Activated naive CD4-positive, alpha-beta T cell treated with anti-CD3 and anti-CD28 coated beads, Interleukin-2, amount 10 ng/mL, durations not matched to agents 7 days and 5 days (primary cell): ENCODE data around the gene KIF11.

Experiments
- CTCF ChIA-PET: fragments of 350-600 bp; sonication (Branson Sonifier 250); formaldehyde crosslinking; loops from one replicate; lab custom pipeline; 2021; ENCODE audit warnings: antibody characterized with exemption; lab: Charles Lee
- DNase-seq: peaks from one replicate; pipeline ENCODE4 v3.0.0-alpha.2; 2020
- H3K27ac Mint-ChIP-seq: one replicate; pipeline ENCODE4 v1.8.0; 2021; ENCODE audit warnings: mild to moderate bottlenecking, moderate library complexity, mixed read lengths
- H3K27me3 Mint-ChIP-seq: one replicate; pipeline ENCODE4 v1.8.0; 2021; ENCODE audit warnings: mild to moderate bottlenecking, mixed read lengths
- H3K36me3 Mint-ChIP-seq: one replicate; pipeline ENCODE4 v1.8.0; 2021; ENCODE audit warnings: mixed read lengths
- H3K4me1 Mint-ChIP-seq: one replicate; pipeline ENCODE4 v1.8.0; 2021; ENCODE audit warnings: mixed read lengths
- H3K4me3 Mint-ChIP-seq: one replicate; pipeline ENCODE4 v1.8.0; 2021; ENCODE audit warnings: mild to moderate bottlenecking, moderate library complexity, mixed read lengths
- H3K9me3 Mint-ChIP-seq: one replicate; pipeline ENCODE4 v1.8.0; 2021; ENCODE audit warnings: mixed read lengths

The KIF11 gene

DNA sequence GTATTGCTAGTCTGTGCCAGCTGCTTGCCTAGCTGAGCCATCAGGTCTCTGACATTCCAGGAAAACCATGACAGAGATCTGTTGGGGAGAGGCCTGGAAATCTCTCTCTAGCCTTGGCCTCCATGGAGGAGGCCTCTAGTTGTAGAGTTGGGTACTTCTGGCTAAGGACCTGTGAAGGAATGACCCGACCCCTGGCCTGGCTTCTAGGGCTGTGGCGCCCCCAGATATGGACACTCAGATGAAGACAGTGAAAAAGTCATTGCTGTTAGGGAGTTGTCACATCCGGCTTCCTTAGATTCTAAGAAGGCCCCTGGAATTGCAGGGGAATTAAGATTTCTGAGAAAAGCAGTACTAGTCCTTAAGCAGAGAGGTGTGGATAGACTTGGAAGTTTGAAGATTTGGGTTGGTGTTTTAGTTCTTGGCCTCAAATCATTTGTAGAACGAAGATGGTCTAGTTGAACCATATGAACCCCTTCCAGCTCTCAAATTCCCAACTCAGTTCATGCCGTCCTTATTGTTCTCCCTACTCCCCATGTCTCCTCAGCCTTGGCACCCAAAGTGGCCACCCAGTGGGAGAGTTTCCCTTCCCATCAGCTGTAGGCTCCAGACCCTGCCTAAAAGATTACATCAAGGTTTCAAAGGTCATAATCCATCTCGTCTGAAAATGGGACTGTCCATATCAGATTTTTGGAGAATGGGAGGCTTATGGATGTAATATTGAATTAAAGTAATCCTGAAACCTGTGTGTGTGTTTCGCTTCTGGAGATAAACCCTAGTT lies 103.9 kb downstream of the KIF11 start:
- no peak overlapping the region for H3K27ac Mint-ChIP-seq
- H3K9me3 Mint-ChIP-seq = no peaks in the 10 kb centered on the region
- peaks cover 2% of the 10 kb centered on the region for H3K36me3 Mint-ChIP-seq
- peaks cover 41% of the 10 kb centered on the region for H3K4me1 Mint-ChIP-seq
- DNase-seq = no peak
- CTCF ChIA-PET = interaction anchor here (1.5 kb wide), 1 partner anchor 145 kb away, joined by 3 read pairs; no protein-coding TSS in a partner anchor
- H3K4me3 Mint-ChIP-seq = no peak overlapping the region
- H3K27me3 Mint-ChIP-seq = peaks cover 89% of the 10 kb centered on the region

DNA sequence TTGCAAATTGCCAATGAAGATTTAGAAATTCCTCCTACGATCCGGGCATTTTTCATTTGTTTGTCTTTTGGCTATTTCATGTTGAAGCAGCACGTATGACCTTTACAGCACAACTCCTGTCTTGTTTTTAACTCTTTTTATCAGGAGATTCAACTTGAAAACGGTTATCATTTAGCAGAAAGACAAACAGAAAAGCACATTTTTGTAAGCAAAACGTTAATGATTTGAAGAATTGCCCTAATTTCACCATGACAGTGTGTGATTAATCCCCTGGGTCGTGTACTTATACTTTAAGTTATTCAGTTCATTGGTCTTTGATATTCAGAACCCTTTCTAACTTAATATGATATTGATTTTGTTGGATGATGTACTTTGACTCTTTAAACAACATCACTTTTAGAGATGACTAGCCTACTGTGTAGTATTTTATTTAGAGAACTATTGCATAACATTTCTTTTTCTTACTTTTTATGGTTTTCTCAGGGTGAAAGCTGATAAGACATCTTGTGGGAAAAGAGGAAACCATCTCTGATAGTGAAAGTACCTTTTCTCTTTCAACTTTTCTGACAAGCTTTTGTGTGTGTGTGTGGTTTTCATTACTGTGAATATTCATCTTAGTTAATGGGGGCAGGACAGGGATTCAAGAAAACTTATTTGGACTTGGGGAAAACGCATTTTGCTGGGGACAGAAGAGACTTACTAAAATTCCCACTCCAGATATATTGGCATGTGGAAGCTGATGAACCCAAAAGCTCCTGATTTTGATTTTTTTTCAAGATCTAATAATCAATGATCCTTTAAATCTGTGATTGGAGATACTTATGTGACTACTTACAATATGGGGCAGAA lies 105.0 kb downstream of the KIF11 start:
- no peak overlapping the region for H3K27ac Mint-ChIP-seq
- peaks cover 34% of the 10 kb centered on the region for H3K4me1 Mint-ChIP-seq
- no peak overlapping the region for H3K4me3 Mint-ChIP-seq

GRCh38 chr10:92699193-92699517 lies 106.2 kb downstream of the KIF11 start:
- CTCF ChIA-PET = interaction anchor here (0.5 kb wide), 1 partner anchor 23 kb away, joined by 3 read pairs; no protein-coding TSS in a partner anchor
- H3K4me3 Mint-ChIP-seq = peak overlapping the region; percentile 57
- DNase-seq = no peak
- H3K4me1 Mint-ChIP-seq = peaks cover 34% of the 10 kb centered on the region
- no peak overlapping the region for H3K27ac Mint-ChIP-seq
- H3K36me3 Mint-ChIP-seq = no peaks in the 10 kb centered on the region
- peaks cover 87% of the 10 kb centered on the region for H3K27me3 Mint-ChIP-seq
- H3K9me3 Mint-ChIP-seq = no peaks in the 10 kb centered on the region

More for the DNA sequence above, 105.0 kb downstream of the KIF11 start:
- CTCF ChIA-PET = interaction anchor here (1.5 kb wide), 1 partner anchor 144 kb away, joined by 3 read pairs; no protein-coding TSS in a partner anchor
- Mint-ChIP-seq H3K27me3 (peaks cover 87% of the 10 kb centered on the region), H3K9me3 (no peaks in the 10 kb centered on the region), H3K36me3 (no peaks in the 10 kb centered on the region)
- no peak for DNase-seq

DNA sequence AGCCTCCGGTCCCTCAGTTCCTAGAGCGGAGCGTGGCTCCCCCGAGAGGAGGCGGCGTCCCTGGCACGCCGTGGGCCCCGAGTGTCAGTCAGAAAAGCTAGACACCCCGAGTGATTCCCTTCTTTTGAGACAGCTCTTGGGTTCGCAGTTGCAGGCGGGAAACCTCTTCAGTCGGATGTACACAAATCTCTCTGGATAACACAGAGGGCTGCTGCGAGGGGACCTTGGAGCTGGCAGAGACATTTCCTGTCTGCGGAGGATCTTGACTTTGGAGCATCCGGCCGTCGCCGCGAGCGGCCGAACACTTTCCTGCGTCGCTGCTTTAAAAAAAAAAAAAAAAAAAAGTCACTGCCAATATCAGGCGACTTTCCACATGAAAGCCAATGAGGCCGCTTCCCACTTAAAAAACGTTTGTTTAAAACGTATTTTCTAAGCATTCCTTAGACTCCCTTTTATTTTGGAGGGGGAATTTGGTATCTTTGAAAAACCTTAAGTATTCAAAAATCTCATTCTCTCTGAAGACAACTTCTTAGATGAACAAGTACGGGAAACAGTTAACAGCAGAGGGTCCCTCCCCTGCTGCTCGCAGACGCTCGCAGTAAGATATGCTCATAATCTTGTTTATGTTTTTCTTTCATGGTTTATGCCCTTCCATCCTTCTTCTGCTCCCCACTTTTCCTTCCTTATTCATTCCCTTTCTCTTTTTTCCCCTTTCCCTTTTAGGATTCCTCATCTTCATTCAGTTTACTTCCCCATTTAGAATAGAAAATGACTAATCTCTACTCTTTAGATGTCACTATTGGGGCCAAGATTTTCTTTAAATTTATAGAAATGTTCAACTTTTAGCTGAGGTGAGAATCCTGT lies 106.8 kb downstream of the KIF11 start:
- no peaks in the 10 kb centered on the region for H3K9me3 Mint-ChIP-seq
- peaks cover 85% of the 10 kb centered on the region for H3K27me3 Mint-ChIP-seq
- H3K4me3 Mint-ChIP-seq = peak overlapping the region; percentile 57
- no peak overlapping the region for H3K27ac Mint-ChIP-seq
- no peaks in the 10 kb centered on the region for H3K36me3 Mint-ChIP-seq
- CTCF ChIA-PET = interaction anchor here (0.5 kb wide), 1 partner anchor 23 kb away, joined by 3 read pairs; no protein-coding TSS in a partner anchor
- H3K4me1 Mint-ChIP-seq = peaks cover 34% of the 10 kb centered on the region
- peak; percentile 63 for DNase-seq

DNA sequence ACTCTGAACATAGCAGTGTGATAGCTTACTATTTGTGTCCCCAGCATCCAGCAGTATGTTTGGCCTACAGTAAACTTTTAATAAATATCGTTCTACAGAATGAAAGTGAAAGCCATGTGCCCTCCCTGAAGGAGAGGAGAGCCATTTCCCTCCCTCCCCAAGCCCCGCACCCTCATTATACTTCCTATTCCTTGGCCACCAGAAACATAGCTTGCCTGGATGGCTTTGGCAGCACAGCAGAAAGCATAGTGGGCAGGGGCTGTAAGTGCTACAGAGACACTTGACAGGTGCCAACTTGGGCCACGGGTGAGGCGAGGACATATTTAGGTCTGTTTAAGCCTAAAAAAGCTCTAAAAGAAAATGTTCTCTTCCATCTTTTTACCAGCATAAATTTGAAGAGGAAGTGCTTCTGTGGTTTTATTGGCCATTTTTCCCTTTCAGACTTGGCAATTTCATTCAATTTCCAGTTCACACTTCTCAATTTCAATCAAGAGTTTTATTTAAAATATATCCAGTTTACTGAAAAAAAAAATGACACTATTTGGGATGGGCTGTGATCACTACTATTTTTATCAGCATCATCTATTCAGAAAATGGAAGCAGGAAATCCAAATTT lies 109.5 kb downstream of the KIF11 start:
- Mint-ChIP-seq H3K4me3 (no peak overlapping the region), H3K27me3 (peaks cover 76% of the 10 kb centered on the region), H3K36me3 (no peaks in the 10 kb centered on the region), H3K4me1 (peaks cover 31% of the 10 kb centered on the region), H3K9me3 (no peaks in the 10 kb centered on the region), H3K27ac (no peak overlapping the region)
- CTCF ChIA-PET = interaction anchor here (1.2 kb wide), 2 partner anchors 17 to 185 kb away, joined by 3 read pairs; no protein-coding TSS in a partner anchor
- no peak for DNase-seq
